Stimulated activated CD4-positive, alpha-beta T cell treated with anti-CD3 and anti-CD28 coated beads, Interleukin-4, amount 100 ng/mL, for 48 hours (primary cell): ENCODE data around the gene ST6GAL2.

Experiments
- DNase-seq, 2 donors: peaks; one replicate each; pipeline ENCODE4 v3.0.0-alpha.2; 2020; ENCODE audit warnings: low read depth in 2 of 2

The ST6GAL2 gene

GRCh38 chr2:106827158-106827557 lies 58.8 kb downstream of the ST6GAL2 start:
- DNase-seq = no peak

- no peak for DNase-seq
Measured at GRCh38 chr2:106825161-106825560, 60.8 kb downstream of the ST6GAL2 start.

- DNase-seq = no peak
Measured at GRCh38 chr2:106816974-106817373, 69.0 kb downstream of the ST6GAL2 start.

GRCh38 chr2:106812841-106813240 lies 73.1 kb downstream of the ST6GAL2 start:
- DNase-seq = no peak

GRCh38 chr2:106812383-106812782 lies 73.6 kb downstream of the ST6GAL2 start:
- DNase-seq = no peak

GRCh38 chr2:106805716-106806115 lies 80.3 kb downstream of the ST6GAL2 start:
- DNase-seq = no peak

- no peak for DNase-seq
Measured at GRCh38 chr2:106804161-106804560, 81.8 kb downstream of the ST6GAL2 start.

GRCh38 chr2:106800976-106801655 lies 84.9 kb downstream of the ST6GAL2 start:
- DNase-seq = no peak

- no peak for DNase-seq
Measured at GRCh38 chr2:106800180-106800579, 85.8 kb downstream of the ST6GAL2 start.

- DNase-seq = no peak
Measured at GRCh38 chr2:106798826-106799552, 87.0 kb downstream of the ST6GAL2 start.

GRCh38 chr2:106797494-106797893 lies 88.5 kb downstream of the ST6GAL2 start:
- no peak for DNase-seq

- no peak for DNase-seq
Measured at GRCh38 chr2:106792671-106793070, 93.3 kb downstream of the ST6GAL2 start.

GRCh38 chr2:106789185-106789584 lies 96.8 kb downstream of the ST6GAL2 start:
- DNase-seq = no peak

- no peak for DNase-seq
Measured at GRCh38 chr2:106782681-106783080, 103.3 kb downstream of the ST6GAL2 start.

- DNase-seq = no peak
Measured at GRCh38 chr2:106781196-106781595, 104.8 kb downstream of the ST6GAL2 start.

GRCh38 chr2:106771811-106772210 lies 114.2 kb downstream of the ST6GAL2 start:
- DNase-seq = no peak

GRCh38 chr2:106770986-106771385 lies 115.0 kb downstream of the ST6GAL2 start:
- DNase-seq = no peak

- DNase-seq = no peak
Measured at GRCh38 chr2:106764614-106765013, 121.4 kb downstream of the ST6GAL2 start.

GRCh38 chr2:106759966-106760365 lies 126.0 kb downstream of the ST6GAL2 start:
- no peak for DNase-seq

GRCh38 chr2:106758901-106759497 lies 127.0 kb downstream of the ST6GAL2 start:
- no peak for DNase-seq
